Measurements from ENCODE around the gene UGGT2.

DNA sequence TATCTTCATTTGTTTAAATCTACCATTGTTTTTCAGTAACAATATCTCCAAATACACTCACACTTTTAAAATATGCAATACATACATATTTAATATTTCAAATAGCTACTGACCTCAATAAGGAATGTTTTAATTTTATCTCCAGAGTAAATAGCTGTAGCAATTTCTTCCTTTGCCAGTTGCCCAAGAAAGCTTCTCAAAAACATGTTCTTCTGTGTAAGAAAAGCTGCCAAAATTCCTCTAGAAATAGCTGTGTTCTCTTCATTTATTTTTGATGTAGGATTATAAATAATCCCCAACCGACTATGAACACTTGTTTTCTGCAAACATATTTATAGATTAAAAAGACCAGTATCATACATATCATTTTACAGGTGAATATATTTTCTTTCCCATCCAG, 150.5 kb downstream of the UGGT2 start:
- TF ChIP-seq POLR2A (IDR thresholded peaks at IDR 0.05; ENCODE audit: low read depth) (no peak), EP300 (IDR thresholded peaks at IDR 0.05) (no peak), POLR2AphosphoS5 (IDR thresholded peaks at IDR 0.05) (no peak)
- TF ChIP-seq, protein P1, sequence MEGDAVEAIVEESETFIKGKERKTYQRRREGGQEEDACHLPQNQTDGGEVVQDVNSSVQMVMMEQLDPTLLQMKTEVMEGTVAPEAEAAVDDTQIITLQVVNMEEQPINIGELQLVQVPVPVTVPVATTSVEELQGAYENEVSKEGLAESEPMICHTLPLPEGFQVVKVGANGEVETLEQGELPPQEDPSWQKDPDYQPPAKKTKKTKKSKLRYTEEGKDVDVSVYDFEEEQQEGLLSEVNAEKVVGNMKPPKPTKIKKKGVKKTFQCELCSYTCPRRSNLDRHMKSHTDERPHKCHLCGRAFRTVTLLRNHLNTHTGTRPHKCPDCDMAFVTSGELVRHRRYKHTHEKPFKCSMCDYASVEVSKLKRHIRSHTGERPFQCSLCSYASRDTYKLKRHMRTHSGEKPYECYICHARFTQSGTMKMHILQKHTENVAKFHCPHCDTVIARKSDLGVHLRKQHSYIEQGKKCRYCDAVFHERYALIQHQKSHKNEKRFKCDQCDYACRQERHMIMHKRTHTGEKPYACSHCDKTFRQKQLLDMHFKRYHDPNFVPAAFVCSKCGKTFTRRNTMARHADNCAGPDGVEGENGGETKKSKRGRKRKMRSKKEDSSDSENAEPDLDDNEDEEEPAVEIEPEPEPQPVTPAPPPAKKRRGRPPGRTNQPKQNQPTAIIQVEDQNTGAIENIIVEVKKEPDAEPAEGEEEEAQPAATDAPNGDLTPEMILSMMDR (IDR thresholded peaks at IDR 0.05): no peak

Data from esophagus muscularis mucosa (tissue), 4 donors.